ENCODE measurements around the gene ZFP28.

- TF ChIP-seq, protein P1, sequence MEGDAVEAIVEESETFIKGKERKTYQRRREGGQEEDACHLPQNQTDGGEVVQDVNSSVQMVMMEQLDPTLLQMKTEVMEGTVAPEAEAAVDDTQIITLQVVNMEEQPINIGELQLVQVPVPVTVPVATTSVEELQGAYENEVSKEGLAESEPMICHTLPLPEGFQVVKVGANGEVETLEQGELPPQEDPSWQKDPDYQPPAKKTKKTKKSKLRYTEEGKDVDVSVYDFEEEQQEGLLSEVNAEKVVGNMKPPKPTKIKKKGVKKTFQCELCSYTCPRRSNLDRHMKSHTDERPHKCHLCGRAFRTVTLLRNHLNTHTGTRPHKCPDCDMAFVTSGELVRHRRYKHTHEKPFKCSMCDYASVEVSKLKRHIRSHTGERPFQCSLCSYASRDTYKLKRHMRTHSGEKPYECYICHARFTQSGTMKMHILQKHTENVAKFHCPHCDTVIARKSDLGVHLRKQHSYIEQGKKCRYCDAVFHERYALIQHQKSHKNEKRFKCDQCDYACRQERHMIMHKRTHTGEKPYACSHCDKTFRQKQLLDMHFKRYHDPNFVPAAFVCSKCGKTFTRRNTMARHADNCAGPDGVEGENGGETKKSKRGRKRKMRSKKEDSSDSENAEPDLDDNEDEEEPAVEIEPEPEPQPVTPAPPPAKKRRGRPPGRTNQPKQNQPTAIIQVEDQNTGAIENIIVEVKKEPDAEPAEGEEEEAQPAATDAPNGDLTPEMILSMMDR (IDR thresholded peaks at IDR 0.05; ENCODE audit: low read depth, low read length, poor library complexity, severe bottlenecking) = no peak
- TF ChIP-seq EZH2phosphoT487 (IDR thresholded peaks at IDR 0.05; ENCODE audit: borderline replicate concordance, low read length) = no peak
Measured at GRCh38 chr19:56543776-56544175, 5.0 kb downstream of the ZFP28 start.
